ENCODE data around the gene DXO. TPM values are rescaled to one million over a fixed set of nuclear protein-coding genes. Genes with fewer than 3 reads are reported as not detected.
A peak's percentile ranks its signal among the peaks of the same experiment; 100 is the strongest.

Gene DXO
- total RNA-seq, 2 donors from 2014 or later: 31.9 to 35.0 TPM

DNA sequence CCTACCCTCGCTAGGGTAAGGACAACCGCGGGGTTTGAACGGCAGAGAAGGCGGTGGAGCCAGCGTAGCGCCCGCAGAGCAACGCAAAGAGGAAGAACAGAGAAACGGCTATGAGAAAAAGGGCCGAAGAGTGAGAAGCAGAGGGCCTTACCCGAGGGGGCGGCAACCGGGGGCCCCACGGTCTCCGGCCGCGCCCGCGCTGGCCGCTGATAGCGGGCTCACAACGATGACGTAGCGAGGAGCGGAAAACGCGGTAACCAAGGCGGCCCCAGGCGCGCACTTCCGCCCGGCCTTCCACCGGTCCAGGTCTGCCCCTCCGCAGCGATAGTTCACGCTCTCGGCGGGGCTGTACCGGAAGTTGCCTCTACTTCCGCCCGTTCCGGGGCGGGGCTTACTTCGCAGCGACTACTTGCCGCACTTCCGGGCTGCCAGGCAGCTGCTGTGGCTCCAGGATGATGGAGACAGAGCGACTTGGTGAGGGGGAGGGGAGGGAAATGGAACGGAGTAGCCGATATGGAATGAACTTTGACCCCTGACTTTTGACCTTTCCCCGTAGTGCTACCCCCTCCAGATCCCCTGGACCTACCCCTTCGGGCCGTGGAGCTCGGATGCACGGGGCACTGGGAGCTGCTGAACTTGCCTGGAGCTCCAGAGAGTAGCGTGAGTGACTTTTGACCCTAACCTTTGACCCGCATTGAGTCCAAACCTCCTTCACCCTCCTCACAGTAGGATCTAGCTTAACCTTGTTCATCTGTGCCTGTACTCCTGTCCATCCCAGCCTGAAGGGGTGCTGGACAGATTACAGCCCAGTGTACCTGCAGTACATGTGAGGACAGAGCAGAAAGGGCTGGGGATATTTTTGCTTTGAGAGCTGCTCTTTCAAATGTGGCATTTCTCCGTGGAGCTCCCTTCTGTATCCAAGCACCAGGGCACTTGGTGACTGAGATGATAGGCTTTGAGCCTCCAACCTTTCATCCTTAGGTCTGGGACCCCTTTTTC, 12.9 kb downstream of the DXO start, which contains the start of the genes NELFE and SKIC2:
NELFE (minus strand) TSS at position 231 of the 999 bp plus-strand sequence. CDS start 525 bp downstream, outside the sequence.
SKIC2 (plus strand) TSS at position 435 of the 999 bp plus-strand sequence; CDS start at position 453, 18 bp downstream.
- no peaks in the 10 kb centered on the region for H3K9me3 ChIP-seq (ENCODE audit: control insufficient read depth, low read length, poor library complexity, severe bottlenecking)
- no peaks in the 10 kb centered on the region for H3K27me3 Mint-ChIP-seq
- ATAC-seq (peak; percentile 98), DNase-seq (peak; percentile 96 to 97 (median 97))
- peak within 1 kb of the TSS; percentile 97 for H3K27ac Mint-ChIP-seq
- H3K36me3 Mint-ChIP-seq (ENCODE audit: low read depth): peaks cover 9% of the 10 kb centered on the region
- H3K4me3 Mint-ChIP-seq: peak within 1 kb of the TSS; percentile 96
- peaks cover 20% of the 10 kb centered on the region for H3K4me1 Mint-ChIP-seq

DNA sequence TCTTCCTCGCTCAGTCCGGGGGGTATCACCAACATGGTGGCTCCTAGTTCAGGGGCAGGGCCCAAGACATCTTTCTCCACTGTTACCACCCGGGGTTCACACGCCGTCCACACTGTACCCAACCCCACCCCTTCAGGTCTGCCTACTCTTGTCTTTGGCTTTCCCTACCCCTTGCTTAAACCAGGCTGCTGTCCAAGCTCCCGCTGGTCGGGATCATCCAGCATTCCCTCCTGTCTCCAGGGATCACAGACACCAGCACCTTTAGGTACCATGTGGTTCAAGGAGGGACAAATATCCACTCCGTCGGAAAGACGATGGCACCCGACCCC, 13.6 kb downstream of the DXO start:
- peak overlapping the region; percentile 96 for H3K4me3 Mint-ChIP-seq
- DNase-seq (no peak), ATAC-seq (no peak)
- H3K27me3 Mint-ChIP-seq: no peaks in the 10 kb centered on the region
- H3K9me3 ChIP-seq (ENCODE audit: control insufficient read depth, low read length, poor library complexity, severe bottlenecking): no peaks in the 10 kb centered on the region
- peak overlapping the region; percentile 97 for H3K27ac Mint-ChIP-seq
- H3K36me3 Mint-ChIP-seq (ENCODE audit: low read depth): peaks cover 11% of the 10 kb centered on the region
- H3K4me1 Mint-ChIP-seq: peaks cover 20% of the 10 kb centered on the region

DNA sequence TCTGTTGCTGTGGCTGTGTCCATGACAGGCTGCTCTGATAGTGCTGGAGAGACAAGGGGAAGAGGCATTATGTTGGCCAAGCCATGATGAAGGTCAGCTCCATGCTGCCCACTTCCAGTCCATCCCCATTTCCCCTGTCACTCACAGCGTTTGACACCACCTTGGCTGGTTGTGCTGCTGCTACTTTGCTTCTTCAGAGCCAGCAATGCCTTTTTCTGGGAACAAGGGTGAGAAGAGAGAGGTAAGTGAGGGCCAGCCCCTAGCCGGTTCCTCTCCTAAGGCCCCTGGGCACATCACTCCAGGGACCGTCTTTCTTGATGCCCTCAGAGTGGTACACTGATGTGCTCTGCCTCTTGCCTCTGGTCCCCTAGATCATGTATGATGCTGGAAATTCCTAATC, 15.1 kb downstream of the DXO start:
- Mint-ChIP-seq H3K27ac (peak overlapping the region; percentile 97), H3K36me3 (ENCODE audit: low read depth) (peaks cover 9% of the 10 kb centered on the region), H3K4me3 (no peak overlapping the region), H3K4me1 (peaks cover 19% of the 10 kb centered on the region), H3K27me3 (no peaks in the 10 kb centered on the region)
- ATAC-seq: no peak
- DNase-seq: no peak
- H3K9me3 ChIP-seq (ENCODE audit: control insufficient read depth, low read length, poor library complexity, severe bottlenecking): no peaks in the 10 kb centered on the region

DNA sequence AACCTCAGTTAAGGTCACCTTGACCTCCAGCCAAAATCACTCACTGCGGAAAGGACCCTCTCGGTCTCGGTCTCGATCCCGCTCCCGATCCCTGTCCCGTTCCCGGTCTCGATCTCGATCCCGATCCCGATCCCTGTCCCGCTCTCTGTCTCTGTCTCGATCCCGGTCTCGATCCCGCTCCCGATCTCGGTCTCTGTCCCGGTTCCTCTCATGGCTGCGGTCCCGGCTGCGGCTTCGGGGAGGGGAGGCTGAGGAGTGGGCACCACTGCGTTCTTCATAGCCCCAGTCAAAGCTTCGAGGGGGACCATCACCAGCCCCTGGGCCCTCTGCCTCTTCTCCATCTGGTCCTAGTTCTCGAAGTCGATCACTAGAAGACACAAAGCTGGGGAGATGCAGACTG, 17.4 kb downstream of the DXO start:
- no peak for DNase-seq
- Mint-ChIP-seq H3K36me3 (ENCODE audit: low read depth) (peaks cover 7% of the 10 kb centered on the region), H3K27ac (peak overlapping the region; percentile 24), H3K4me3 (no peak overlapping the region), H3K4me1 (peaks cover 15% of the 10 kb centered on the region), H3K27me3 (no peaks in the 10 kb centered on the region)
- H3K9me3 ChIP-seq (ENCODE audit: control insufficient read depth, low read length, poor library complexity, severe bottlenecking): no peaks in the 10 kb centered on the region
- no peak for ATAC-seq

DNA sequence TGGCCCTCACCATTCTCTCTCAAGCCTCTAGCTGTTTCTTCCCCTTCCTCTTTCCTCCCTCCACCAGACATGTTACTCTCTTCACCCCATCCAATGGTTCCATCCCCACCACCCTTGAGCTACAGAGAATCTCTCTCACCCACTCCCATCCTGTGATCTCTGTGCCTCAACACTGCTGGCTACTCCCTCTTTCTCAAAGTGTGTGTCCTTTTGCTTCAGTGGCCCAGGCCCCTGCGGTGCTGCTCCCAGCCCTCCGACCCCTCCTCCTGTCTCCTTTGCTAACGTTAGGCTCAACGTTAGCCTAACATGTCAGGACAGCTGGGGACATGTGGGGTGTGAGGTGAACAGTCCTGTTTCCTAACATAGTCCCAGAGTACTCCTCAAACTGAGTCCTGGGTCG, 19.0 kb downstream of the DXO start:
- H3K9me3 ChIP-seq (ENCODE audit: control insufficient read depth, low read length, poor library complexity, severe bottlenecking): no peaks in the 10 kb centered on the region
- no peak for DNase-seq
- peak overlapping the region; percentile 62 for H3K27ac Mint-ChIP-seq
- H3K4me1 Mint-ChIP-seq: peaks cover 6% of the 10 kb centered on the region
- H3K36me3 Mint-ChIP-seq (ENCODE audit: low read depth): peaks cover 7% of the 10 kb centered on the region
- H3K4me3 Mint-ChIP-seq: no peak overlapping the region
- no peak for ATAC-seq
- no peaks in the 10 kb centered on the region for H3K27me3 Mint-ChIP-seq

DNA sequence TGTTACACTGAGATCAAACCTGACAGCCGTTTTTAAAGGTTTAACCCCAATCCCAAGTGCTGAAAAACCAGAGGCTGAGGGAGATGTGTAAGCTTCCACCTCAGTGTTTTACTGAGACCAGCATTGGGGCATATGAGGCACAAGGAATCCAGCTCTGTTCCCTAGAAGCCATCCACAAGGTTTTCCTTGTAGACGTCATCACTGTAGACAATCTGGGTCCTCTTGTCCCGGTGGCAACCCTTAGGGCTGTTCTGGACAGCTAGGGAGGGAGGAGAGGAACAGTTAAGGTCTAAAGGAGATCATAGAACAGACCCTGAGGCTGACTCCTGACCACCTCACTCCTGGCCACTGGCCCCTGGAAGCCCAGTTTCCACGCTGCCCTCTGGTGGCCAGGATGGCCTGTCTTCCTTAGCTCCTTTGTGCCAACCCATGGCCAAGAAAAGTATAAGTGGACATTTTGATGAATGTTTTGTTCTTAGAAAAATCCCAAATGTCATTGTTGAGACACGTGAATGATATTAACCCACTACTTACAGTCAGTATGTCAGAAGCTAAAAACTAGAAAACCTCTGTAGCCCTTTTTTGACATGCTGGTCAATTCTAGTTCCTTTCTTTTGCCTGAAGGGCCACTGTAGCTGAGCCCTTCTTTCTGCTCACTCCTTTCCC, 19.7 kb downstream of the DXO start:
- peaks cover 7% of the 10 kb centered on the region for H3K36me3 Mint-ChIP-seq (ENCODE audit: low read depth)
- no peak overlapping the region for H3K4me3 Mint-ChIP-seq
- ATAC-seq (peak; percentile 52), DNase-seq (no peak)
- H3K27me3 Mint-ChIP-seq: no peaks in the 10 kb centered on the region
- peaks cover 6% of the 10 kb centered on the region for H3K4me1 Mint-ChIP-seq
- peak overlapping the region; percentile 62 for H3K27ac Mint-ChIP-seq
- no peaks in the 10 kb centered on the region for H3K9me3 ChIP-seq (ENCODE audit: control insufficient read depth, low read length, poor library complexity, severe bottlenecking)

DNA sequence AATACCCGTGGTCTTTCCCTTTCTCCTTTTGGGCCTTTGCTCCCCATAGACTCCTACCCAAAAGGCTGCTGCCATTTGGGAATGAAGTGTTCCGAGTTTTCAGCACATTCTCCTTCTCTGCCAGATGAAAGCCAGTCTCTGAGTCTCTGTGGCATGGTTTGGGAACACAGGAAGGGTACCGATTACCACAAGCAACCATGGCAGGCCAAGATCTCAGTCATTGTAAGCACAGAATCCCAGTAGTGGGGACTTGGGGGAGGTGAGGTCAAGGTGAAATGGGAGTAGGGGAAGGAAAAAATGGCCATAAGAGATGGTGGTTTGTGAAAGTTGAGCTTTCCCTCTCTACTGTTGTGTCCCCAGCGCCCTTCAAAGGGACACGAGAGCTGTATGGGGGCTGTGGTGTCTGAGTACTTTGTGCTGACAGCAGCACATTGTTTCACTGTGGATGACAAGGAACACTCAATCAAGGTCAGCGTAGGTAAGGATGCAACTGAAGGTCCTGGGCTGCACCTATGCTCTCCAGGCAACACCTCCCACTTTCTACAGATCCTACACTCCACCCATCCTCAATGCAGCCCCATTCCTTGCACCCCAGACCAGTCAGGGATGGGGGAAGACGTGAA, 21.9 kb downstream of the DXO start:
- DNase-seq (no peak), ATAC-seq (no peak)
- H3K27me3 Mint-ChIP-seq: peaks cover 7% of the 10 kb centered on the region
- H3K4me3 Mint-ChIP-seq: no peak overlapping the region
- peaks cover 7% of the 10 kb centered on the region for H3K36me3 Mint-ChIP-seq (ENCODE audit: low read depth)
- H3K9me3 ChIP-seq (ENCODE audit: control insufficient read depth, low read length, poor library complexity, severe bottlenecking): no peaks in the 10 kb centered on the region
- peaks cover 10% of the 10 kb centered on the region for H3K4me1 Mint-ChIP-seq
- H3K27ac Mint-ChIP-seq: peak overlapping the region; percentile 60

DNA sequence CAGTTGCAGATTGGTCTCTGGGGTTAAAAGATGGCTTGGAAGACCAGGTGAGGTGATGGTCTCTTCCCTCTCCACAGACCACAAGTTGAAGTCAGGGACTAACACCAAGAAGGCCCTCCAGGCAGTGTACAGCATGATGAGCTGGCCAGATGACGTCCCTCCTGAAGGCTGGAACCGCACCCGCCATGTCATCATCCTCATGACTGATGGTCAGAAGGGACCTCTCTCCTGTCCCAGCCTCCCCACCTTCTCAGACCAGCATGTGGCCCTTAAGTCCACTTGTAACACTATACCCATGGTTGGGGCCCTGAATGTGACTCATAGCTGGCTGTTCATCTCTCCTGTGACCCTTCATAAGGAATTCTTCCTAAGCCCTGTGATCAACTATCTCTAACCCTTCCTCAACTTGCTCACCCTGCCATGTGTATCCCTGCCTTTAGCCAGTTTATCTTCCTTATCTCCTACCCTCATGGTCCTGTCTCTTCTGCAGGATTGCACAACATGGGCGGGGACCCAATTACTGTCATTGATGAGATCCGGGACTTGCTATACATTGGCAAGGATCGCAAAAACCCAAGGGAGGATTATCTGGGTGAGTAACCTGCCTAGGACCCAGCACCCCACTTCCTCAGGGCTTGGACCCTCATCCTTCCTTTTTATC, 23.1 kb downstream of the DXO start:
- peak overlapping the region; percentile 31 for H3K4me3 Mint-ChIP-seq

DNA sequence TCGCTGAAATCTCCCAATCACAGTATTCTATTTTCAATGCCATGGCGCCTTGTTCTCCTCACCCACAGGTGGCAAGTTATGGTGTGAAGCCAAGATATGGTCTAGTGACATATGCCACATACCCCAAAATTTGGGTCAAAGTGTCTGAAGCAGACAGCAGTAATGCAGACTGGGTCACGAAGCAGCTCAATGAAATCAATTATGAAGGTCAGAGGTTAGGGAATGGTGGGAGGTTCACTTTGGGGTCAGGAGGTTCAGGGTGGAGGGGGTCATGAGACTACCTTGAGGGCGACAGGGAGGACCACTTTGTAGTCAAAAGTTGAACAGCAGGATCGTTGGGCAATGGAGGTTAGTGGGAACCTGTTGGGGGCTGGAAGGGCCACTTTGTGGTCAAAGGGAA, 23.6 kb downstream of the DXO start:
- Mint-ChIP-seq H3K4me1 (peaks cover 10% of the 10 kb centered on the region), H3K36me3 (ENCODE audit: low read depth) (peaks cover 2% of the 10 kb centered on the region), H3K27ac (peak overlapping the region; percentile 60)

More for the DNA sequence above, 23.1 kb downstream of the DXO start:
- H3K4me1 Mint-ChIP-seq: peaks cover 10% of the 10 kb centered on the region
- H3K9me3 ChIP-seq (ENCODE audit: control insufficient read depth, low read length, poor library complexity, severe bottlenecking): no peaks in the 10 kb centered on the region
- ATAC-seq (no peak), DNase-seq (no peak)
- H3K27ac Mint-ChIP-seq: peak overlapping the region; percentile 60
- H3K36me3 Mint-ChIP-seq (ENCODE audit: low read depth): peaks cover 4% of the 10 kb centered on the region
- H3K27me3 Mint-ChIP-seq: peaks cover 16% of the 10 kb centered on the region

DNA sequence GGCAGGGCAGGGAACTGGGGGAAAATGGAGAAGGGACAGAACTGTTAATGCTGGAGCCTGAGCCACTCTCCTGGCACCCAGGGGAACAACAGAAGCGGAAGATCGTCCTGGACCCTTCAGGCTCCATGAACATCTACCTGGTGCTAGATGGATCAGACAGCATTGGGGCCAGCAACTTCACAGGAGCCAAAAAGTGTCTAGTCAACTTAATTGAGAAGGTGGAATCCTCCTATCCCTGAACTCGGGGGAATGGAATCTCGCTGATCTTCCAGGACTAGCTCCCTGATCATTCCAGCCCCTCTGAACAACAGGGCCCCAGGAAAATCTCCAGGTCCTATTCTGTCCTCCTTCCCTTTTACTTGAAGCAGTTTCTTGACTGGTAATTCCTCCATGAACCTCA, 24.1 kb downstream of the DXO start:
- Mint-ChIP-seq H3K4me3 (peak overlapping the region; percentile 55), H3K27me3 (peaks cover 23% of the 10 kb centered on the region), H3K36me3 (ENCODE audit: low read depth) (no peaks in the 10 kb centered on the region), H3K27ac (peak overlapping the region; percentile 60), H3K4me1 (peaks cover 8% of the 10 kb centered on the region)
- DNase-seq (no peak), ATAC-seq (no peak)
- no peaks in the 10 kb centered on the region for H3K9me3 ChIP-seq (ENCODE audit: control insufficient read depth, low read length, poor library complexity, severe bottlenecking)

More for the DNA sequence above, 23.6 kb downstream of the DXO start:
- no peaks in the 10 kb centered on the region for H3K9me3 ChIP-seq (ENCODE audit: control insufficient read depth, low read length, poor library complexity, severe bottlenecking)
- Mint-ChIP-seq H3K4me3 (peak overlapping the region; percentile 31), H3K27me3 (peaks cover 21% of the 10 kb centered on the region)
- DNase-seq (no peak), ATAC-seq (no peak)

DNA sequence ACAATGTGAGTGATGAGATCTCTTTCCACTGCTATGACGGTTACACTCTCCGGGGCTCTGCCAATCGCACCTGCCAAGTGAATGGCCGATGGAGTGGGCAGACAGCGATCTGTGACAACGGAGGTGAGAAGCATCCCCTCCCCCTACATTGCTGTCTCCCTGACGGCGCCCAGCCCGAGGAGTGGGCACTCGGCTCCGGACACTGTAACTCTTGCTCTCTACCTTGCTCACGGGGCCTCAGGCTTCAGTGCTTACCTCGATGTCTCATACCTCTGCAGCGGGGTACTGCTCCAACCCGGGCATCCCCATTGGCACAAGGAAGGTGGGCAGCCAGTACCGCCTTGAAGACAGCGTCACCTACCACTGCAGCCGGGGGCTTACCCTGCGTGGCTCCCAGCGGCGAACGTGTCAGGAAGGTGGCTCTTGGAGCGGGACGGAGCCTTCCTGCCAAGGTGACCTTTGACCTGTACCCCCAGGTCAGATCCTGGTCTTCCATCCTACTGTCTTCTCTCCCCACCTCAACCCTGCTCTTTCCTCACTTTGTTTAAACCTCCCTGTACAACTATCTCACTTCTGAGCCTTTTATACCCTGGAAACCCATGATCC, 24.8 kb downstream of the DXO start:
- H3K9me3 ChIP-seq (ENCODE audit: control insufficient read depth, low read length, poor library complexity, severe bottlenecking): no peaks in the 10 kb centered on the region
- Mint-ChIP-seq H3K36me3 (ENCODE audit: low read depth) (no peaks in the 10 kb centered on the region), H3K27ac (no peak overlapping the region), H3K27me3 (peaks cover 30% of the 10 kb centered on the region), H3K4me1 (peaks cover 8% of the 10 kb centered on the region), H3K4me3 (peak overlapping the region; percentile 55)
- ATAC-seq (no peak), DNase-seq (no peak)

DNA sequence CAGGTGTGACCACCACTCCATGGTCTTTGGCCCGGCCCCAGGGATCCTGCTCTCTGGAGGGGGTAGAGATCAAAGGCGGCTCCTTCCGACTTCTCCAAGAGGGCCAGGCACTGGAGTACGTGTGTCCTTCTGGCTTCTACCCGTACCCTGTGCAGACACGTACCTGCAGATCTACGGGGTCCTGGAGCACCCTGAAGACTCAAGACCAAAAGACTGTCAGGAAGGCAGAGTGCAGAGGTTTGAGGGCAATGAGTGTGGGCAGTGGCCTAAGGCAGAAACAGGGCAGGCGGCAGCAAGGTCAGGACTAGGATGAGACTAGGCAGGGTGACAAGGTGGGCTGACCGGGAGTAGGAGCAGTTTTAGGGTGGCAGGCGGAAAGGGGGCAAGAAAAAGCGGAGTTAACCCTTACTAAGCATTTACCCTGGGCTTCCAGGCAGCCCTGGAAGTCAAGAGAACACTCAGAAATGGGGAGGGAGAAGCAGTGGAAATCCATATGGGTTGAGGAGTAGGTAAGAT, 25.5 kb downstream of the DXO start:
- Mint-ChIP-seq H3K4me3 (no peak overlapping the region), H3K27me3 (peaks cover 34% of the 10 kb centered on the region), H3K27ac (no peak overlapping the region), H3K36me3 (ENCODE audit: low read depth) (no peaks in the 10 kb centered on the region), H3K4me1 (peaks cover 8% of the 10 kb centered on the region)
- ATAC-seq (no peak), DNase-seq (no peak)
- H3K9me3 ChIP-seq (ENCODE audit: control insufficient read depth, low read length, poor library complexity, severe bottlenecking): no peaks in the 10 kb centered on the region
